ENCODE measurements around the gene EZR.

- TF ChIP-seq CTCF (conservative IDR thresholded peaks at IDR 0.05 in 1 of 2, IDR thresholded peaks at IDR 0.05 in 1 of 2; ENCODE audit: extremely low read depth in 1 of 2, insufficient read depth in 1 of 2, low read depth in 1 of 2, low read length in 2 of 2): no peak
- TF ChIP-seq EZH2 (IDR thresholded peaks at IDR 0.05; ENCODE audit: borderline replicate concordance, low read length): no peak
These were observed 35.3 kb upstream of the EZR start for GRCh38 chr6:158854214-158855101.
